Measurements from ENCODE around the gene CEND1.

CEND1 gene

GRCh38 chr11:827146-827896 lies 37.4 kb upstream of the CEND1 start:
- no peak for FAIRE-seq

GRCh38 chr11:826836-827145 lies 36.9 kb upstream of the CEND1 start:
- no peak for FAIRE-seq

GRCh38 chr11:826227-826621 lies 36.3 kb upstream of the CEND1 start:
- no peak for FAIRE-seq

GRCh38 chr11:825366-826226 lies 35.7 kb upstream of the CEND1 start:
- FAIRE-seq: no peak

- no peak for FAIRE-seq
These were observed 35.1 kb upstream of the CEND1 start for GRCh38 chr11:824942-825341.

GRCh38 chr11:824292-824880 lies 34.5 kb upstream of the CEND1 start:
- FAIRE-seq: no peak

- FAIRE-seq: no peak
These were observed 33.8 kb upstream of the CEND1 start for GRCh38 chr11:823441-824291.

GRCh38 chr11:821512-822371 lies 31.9 kb upstream of the CEND1 start:
- no peak for FAIRE-seq

GRCh38 chr11:820655-821511 lies 31.0 kb upstream of the CEND1 start:
- FAIRE-seq: no peak

GRCh38 chr11:819943-820649 lies 30.2 kb upstream of the CEND1 start:
- FAIRE-seq: peak; percentile 88

- FAIRE-seq: no peak
These were observed 29.4 kb upstream of the CEND1 start for GRCh38 chr11:819129-819931.

- FAIRE-seq: peak; percentile 64
These were observed 28.7 kb upstream of the CEND1 start, which contains the start of gene PNPLA2 for GRCh38 chr11:818396-819128. TSS of gene PNPLA2 (plus strand) at chr11:818914. CDS start at chr11:819719, 805 bp downstream.

- peak; percentile 96 for FAIRE-seq
These were observed 26.5 kb upstream of the CEND1 start for GRCh38 chr11:816433-816779.

- FAIRE-seq: no peak
These were observed 26.0 kb upstream of the CEND1 start for GRCh38 chr11:815675-816432.

- no peak for FAIRE-seq
These were observed 23.7 kb upstream of the CEND1 start for GRCh38 chr11:813456-814096.

GRCh38 chr11:813072-813455 lies 23.2 kb upstream of the CEND1 start:
- FAIRE-seq: no peak

GRCh38 chr11:812390-812789 lies 22.5 kb upstream of the CEND1 start:
- no peak for FAIRE-seq

All from G401.6 (cell line).